LNCAP (cell line): Measurements from ENCODE around the gene CHCHD1.

Experiments
- TF ChIP-seq, protein P1 (sequence below): fragments of 450-650 bp; IDR thresholded peaks from 2 replicates; pipeline ENCODE4 v1.5.1; 2017; ENCODE audit warnings: mild to moderate bottlenecking

The CHCHD1 gene

GRCh38 chr10:73823391-73823790 is 41.5 kb downstream of the CHCHD1 start:
- TF ChIP-seq, protein P1, sequence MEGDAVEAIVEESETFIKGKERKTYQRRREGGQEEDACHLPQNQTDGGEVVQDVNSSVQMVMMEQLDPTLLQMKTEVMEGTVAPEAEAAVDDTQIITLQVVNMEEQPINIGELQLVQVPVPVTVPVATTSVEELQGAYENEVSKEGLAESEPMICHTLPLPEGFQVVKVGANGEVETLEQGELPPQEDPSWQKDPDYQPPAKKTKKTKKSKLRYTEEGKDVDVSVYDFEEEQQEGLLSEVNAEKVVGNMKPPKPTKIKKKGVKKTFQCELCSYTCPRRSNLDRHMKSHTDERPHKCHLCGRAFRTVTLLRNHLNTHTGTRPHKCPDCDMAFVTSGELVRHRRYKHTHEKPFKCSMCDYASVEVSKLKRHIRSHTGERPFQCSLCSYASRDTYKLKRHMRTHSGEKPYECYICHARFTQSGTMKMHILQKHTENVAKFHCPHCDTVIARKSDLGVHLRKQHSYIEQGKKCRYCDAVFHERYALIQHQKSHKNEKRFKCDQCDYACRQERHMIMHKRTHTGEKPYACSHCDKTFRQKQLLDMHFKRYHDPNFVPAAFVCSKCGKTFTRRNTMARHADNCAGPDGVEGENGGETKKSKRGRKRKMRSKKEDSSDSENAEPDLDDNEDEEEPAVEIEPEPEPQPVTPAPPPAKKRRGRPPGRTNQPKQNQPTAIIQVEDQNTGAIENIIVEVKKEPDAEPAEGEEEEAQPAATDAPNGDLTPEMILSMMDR = no peak

- TF ChIP-seq, protein P1 = no peak
Observed at GRCh38 chr10:73824146-73824725, 42.4 kb downstream of the CHCHD1 start.

DNA sequence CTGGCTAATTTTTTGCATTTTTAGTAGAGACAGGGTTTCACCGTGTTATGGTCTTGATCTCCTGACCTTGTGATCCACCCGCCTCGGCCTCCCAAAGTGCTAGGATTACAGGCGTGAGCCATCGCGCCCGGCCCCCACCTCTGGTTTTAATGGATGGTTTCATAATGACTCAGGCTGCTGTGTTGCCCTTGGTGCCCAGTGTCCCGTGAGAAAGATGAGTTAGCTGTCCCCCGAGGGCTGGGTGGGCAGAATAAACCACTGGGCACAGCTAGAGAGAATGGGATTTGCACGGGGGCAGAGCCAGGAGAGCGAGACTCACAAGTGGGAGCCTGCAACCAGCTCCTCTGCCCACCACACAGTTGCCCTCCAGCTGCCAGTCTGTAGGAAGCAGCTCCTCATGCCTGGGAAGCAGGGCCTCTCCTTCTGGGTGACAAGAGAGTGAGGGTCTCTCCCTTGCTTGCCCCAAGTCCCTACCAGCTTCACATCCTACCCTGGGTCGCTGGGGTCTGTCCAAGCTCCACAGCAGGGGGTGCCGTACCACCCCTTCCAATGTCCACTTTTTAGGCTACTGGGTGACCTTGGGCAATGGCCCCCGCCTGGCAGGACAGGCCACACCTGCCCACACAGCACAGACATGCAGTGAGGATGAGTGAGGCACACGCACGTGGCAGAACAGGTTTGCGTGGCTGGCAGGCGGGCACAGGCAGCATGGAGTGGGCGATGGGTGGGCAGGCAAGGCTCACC is 45.7 kb downstream of the CHCHD1 start:
- TF ChIP-seq, protein P1 = no peak

- TF ChIP-seq, protein P1 = no peak
Observed at GRCh38 chr10:73828161-73828560, 46.3 kb downstream of the CHCHD1 start.
